Kidney glomerular epithelial cell (primary cell): ENCODE measurements around the gene BLOC1S4.
"Not testable (repeated sequence)": the region's sequence is repeated elsewhere in the genome, so short reads cannot be mapped to it uniquely, and the experiment has no call there.

Experiments used
- DNase-seq: peaks from one replicate; lab custom pipeline; 2025; lab: John Stamatoyannopoulos, UW

The BLOC1S4 gene

GRCh38 chr4:6742507-6742906 lies 26.5 kb downstream of the BLOC1S4 start:
- DNase-seq = no peak

GRCh38 chr4:6742989-6743388 lies 27.0 kb downstream of the BLOC1S4 start:
- DNase-seq = no peak

GRCh38 chr4:6746721-6747293 lies 30.8 kb downstream of the BLOC1S4 start:
- DNase-seq = peak; percentile 74

- DNase-seq = no peak
Observed at GRCh38 chr4:6747294-6748051, 31.5 kb downstream of the BLOC1S4 start.

- DNase-seq = no peak
Observed at GRCh38 chr4:6748286-6748685, 32.3 kb downstream of the BLOC1S4 start.

GRCh38 chr4:6749340-6750171 lies 33.6 kb downstream of the BLOC1S4 start:
- DNase-seq = peak; percentile 26

- no peak for DNase-seq
Observed at GRCh38 chr4:6750286-6751221, 34.6 kb downstream of the BLOC1S4 start.

GRCh38 chr4:6751611-6752485 lies 35.9 kb downstream of the BLOC1S4 start:
- DNase-seq = no peak

GRCh38 chr4:6752486-6752829 lies 36.5 kb downstream of the BLOC1S4 start:
- DNase-seq = no peak

GRCh38 chr4:6753103-6753560 lies 37.2 kb downstream of the BLOC1S4 start:
- DNase-seq = no peak

- no peak for DNase-seq
Observed at GRCh38 chr4:6753891-6754290, 37.9 kb downstream of the BLOC1S4 start.

GRCh38 chr4:6754481-6755087 lies 38.6 kb downstream of the BLOC1S4 start:
- no peak for DNase-seq

GRCh38 chr4:6755088-6755753 lies 39.2 kb downstream of the BLOC1S4 start:
- DNase-seq = no peak

- DNase-seq = not testable (repeated sequence)
Observed at GRCh38 chr4:6756345-6756744, 40.4 kb downstream of the BLOC1S4 start.

GRCh38 chr4:6758728-6759127 lies 42.8 kb downstream of the BLOC1S4 start:
- no peak for DNase-seq

- DNase-seq = no peak
Observed at GRCh38 chr4:6760865-6761264, 44.9 kb downstream of the BLOC1S4 start.

GRCh38 chr4:6761649-6762615 lies 46.0 kb downstream of the BLOC1S4 start:
- peak; percentile 25 for DNase-seq

- no peak for DNase-seq
Observed at GRCh38 chr4:6763330-6763851, 47.4 kb downstream of the BLOC1S4 start.
